Measurements from ENCODE around the gene AADACL2.

DNA sequence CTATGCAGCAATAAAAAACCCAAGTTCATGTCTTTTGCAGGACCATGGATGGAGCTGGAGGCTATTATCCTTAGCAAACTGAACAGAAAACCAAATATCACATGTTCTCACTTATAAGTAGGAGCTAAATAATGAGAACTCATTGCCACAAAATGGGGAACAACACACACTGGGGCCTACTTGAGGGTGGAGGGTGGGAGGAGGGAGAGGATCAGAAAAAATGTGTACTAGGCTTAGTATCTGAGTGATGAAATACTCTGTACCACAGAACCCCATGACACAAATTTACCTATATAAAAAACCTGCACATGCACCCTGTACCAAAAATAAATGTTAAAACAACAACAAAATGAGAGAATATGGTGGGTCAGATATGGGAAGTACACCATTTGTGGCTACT, 49.6 kb upstream of the AADACL2 start:
- TF ChIP-seq, protein P1, sequence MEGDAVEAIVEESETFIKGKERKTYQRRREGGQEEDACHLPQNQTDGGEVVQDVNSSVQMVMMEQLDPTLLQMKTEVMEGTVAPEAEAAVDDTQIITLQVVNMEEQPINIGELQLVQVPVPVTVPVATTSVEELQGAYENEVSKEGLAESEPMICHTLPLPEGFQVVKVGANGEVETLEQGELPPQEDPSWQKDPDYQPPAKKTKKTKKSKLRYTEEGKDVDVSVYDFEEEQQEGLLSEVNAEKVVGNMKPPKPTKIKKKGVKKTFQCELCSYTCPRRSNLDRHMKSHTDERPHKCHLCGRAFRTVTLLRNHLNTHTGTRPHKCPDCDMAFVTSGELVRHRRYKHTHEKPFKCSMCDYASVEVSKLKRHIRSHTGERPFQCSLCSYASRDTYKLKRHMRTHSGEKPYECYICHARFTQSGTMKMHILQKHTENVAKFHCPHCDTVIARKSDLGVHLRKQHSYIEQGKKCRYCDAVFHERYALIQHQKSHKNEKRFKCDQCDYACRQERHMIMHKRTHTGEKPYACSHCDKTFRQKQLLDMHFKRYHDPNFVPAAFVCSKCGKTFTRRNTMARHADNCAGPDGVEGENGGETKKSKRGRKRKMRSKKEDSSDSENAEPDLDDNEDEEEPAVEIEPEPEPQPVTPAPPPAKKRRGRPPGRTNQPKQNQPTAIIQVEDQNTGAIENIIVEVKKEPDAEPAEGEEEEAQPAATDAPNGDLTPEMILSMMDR (IDR thresholded peaks at IDR 0.05) = no peak
- TF ChIP-seq POLR2AphosphoS5 (IDR thresholded peaks at IDR 0.05) = no peak
- TF ChIP-seq EP300 (IDR thresholded peaks at IDR 0.05; ENCODE audit: low read depth) = no peak

Measured in transverse colon (tissue), 4 donors.